CD1c-positive myeloid dendritic cell (primary cell): ENCODE measurements around the gene MBP.
A peak's percentile ranks its signal among the peaks of the same experiment; 100 is the strongest.

Experiments
- DNase-seq: peaks from one replicate; pipeline ENCODE4 v3.0.0-alpha.2; 2016; ENCODE audit errors: extremely low spot score

Gene MBP

DNA sequence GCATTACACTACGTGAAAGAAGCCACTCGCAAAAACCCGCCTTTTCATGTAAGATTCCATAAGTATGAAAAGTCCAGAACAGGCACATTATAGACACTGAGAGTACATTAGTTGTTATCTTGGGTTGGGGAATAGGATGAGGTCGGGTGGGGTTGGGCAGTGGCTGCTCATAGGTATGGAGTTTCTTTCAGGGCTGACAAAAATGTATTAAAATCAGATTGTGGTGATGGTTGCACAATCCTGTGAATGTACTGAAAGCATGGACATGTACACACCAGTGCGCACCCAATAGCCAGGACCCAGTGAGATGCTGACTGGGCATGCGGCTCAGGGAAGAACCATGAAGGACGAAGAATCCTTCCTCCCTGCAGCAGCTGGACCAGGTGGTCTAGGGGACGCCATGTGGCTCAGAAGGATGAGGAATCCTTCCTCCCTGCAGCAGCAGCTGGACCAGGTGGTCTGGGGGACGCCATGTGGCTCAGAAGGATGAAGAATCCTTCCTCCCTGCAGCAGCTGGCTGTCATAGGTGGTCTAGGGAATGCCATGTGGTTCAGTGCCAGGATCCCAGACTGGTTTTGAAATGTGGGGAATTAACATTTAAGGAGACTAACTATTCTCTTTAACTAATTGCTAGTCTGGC lies 50.1 kb downstream of the MBP start:
- no peak for DNase-seq

- peak; percentile 82 for DNase-seq
These were observed 51.2 kb downstream of the MBP start for GRCh38 chr18:77081390-77081778.

DNA sequence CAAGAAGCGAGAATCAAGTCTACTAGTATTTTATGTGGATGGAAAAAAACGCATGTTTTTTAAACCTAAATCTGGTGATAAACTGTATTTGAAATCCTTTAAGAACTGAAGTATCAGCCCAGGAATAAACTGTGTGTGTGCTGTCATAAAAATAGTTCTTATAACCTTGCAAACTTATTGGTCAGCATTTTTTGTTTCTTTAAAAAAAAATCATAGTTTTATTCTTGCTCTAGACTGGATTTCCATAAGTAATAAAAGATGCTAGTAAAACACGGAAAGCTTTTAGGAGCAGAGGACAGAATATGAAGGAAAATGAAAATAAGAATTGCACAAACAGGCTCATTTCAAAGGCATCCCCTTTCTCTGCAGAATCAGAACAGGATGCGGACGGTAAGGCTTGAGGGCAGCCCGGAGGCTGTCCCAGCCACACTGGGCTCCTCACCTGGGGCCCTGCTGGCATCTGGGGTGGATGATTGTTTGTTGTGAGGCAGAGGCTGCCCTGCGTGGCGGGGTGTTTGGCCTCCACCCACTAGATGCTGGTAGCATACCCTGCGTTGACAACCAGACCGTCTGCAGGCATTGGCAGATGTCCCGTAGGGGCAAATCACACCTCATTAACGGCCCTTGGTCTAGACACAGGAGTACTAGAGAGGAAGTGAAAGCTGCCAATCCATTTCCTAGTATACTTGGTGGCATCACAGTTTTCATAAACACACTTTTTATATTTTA lies 52.5 kb downstream of the MBP start:
- peak; percentile 58 for DNase-seq

- DNase-seq, result no peak
These were observed 53.5 kb downstream of the MBP start for GRCh38 chr18:77079088-77079487.

DNA sequence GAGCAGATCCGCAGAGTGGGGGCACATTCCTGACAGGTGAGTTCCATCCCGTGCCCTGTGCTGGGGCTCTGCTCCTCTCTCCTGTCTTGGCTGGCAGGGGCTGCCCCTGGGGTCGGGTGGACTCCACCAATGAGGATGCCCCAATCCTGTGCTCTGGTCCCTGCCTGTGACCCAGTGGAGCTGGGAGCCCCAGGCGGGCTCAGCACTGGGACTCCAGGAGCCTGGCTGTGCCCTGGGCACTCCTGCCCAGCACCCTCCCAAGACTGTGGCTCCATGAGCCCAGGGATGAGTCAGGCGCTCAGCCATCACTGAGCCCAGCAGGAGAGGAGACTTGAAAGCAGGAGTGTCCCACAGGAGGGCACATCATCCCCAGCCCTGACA lies 53.9 kb downstream of the MBP start:
- no peak for DNase-seq

- peak; percentile 9 for DNase-seq
These were observed 54.5 kb downstream of the MBP start for GRCh38 chr18:77077941-77078689.

GRCh38 chr18:77077401-77077800 lies 55.2 kb downstream of the MBP start:
- no peak for DNase-seq

DNA sequence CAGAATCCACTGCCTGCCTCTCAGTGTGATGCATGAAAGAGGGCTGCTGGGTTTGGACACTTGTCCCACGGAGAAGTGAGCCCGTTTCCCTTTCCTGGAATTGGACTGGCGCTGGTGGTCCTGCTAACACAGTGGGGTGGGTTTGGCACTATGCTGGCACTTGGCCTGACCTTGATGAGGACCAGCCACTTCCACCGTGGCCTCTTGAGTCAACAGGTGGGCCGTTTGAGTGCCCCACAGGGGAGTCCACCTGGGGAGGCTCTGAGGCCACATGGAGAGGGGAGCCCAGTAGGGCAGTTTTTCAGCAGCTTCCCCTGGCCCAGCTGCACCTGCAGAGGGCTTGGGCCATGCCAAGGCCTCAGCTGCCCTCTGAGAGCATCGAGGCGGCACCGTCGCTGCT lies 56.5 kb downstream of the MBP start:
- DNase-seq, result no peak

DNA sequence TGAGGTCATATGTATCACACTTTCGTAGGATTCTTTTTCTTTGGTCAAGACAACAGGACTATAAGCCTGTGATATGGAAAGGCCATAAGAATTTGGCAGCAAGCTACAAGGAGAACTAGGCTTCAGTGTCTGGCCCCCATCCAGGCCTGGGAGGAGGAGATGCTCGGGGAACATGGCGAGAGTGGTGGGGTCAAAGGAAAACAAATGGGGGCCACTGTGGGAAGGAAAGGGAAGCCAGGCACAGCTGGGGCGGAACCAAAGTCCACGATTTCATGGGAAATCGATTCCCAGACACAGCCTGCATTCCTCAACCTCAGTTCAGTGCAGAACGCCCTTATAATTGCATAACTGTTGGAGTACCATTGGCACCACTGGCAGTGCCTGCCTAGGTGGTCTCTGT lies 58.2 kb downstream of the MBP start:
- no peak for DNase-seq

DNA sequence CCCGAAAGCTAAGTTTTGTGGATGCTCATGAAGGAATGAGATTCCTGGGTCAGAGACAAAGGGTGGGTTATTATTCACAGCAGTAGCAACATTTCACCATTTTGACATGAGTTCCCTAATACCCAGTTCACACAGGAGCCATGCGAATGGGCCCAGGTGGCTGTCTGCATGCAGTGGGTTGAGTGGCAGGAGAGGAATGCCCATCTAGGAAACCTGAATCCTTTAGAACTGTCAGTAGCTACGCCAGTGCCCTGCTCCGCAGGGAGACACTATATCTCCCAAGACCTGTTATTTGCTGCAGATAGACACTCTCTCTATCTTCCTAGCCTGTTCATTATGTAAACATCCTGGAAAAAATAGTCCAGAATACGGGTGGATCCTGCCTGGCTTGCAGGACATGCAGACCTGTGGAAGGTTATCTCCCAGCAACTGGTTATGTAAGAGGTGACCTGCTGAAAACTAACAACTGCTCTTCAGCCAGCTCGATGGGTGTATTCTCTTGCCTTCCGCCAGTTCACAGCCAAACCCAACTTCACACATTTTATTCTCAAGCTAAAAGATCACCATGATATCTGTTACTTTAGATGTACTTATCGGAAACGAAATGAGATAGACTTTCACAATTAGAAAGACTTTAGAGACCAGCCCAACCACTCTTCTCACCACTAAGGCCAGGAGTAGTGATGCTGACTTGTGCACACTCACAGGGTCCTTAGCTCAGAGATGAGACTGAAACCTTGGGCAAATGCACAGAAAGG lies 59.1 kb downstream of the MBP start:
- no peak for DNase-seq

- no peak for DNase-seq
These were observed 60.0 kb downstream of the MBP start for GRCh38 chr18:77072566-77072965.

DNA sequence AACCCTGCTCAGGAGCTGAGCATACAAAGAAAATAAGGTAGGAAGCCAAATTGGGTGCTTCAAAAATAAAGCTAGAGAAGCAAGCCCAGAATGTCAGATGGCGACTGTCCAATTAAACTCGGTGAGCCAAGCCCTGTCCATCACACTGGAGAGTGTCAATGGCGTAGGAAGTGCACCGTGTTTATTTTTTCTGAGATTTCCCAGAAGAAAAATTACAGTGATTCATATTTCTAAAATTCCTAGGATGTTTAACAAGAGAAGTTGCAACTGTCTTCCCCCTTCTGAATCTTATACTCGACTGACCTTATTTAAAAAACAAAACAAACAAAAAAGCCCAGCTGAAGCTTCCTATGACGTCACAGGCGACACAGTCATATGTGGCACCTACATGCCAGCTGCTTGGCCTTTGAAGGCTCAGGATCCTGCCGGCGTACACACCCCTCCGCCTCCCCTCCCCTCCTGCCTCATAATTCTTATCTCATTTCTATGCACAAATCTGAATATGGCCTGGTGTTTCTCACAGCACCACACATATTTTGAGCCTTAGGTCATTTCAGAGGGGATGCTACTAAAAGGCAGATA lies 60.8 kb downstream of the MBP start:
- peak; percentile 59 for DNase-seq

DNA sequence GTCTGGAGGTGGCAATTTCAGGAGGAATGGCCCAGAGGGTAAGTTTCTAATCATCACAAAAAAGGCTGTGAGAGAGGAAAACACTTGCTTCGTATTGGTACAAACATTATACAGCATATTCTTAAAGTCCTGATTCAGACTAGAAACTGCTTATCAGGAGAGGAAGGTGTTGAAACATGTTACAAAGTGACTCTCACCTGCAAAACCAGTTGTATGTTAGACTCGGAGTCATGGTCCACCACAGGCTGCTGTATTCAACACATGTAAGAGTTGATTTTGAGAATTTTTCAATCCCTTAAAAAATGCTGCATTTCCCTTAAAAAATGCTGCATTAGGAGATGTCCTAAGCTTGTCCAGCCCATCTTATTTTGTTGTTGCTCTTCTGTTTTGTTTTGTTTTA lies 61.5 kb downstream of the MBP start:
- no peak for DNase-seq

DNA sequence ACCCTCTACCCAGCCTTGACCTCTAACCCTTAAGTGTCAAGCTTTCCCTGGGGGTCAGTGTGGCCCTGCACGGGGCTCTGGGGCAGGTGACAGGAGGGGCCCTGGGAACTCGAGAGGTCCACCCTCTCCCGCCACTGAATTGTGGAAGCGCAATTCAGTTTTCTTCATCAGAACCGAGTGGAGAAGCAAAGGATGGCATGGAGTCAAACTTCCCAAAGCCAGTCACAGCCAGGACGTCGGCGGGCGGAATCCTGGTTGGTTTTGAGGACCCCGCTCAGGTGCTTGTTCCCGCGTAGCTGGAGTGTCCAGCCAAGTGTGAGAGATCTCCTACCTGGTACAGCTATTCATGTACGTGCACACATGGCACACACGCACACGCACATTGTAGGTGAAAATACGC lies 62.0 kb downstream of the MBP start:
- no peak for DNase-seq

GRCh38 chr18:77069931-77070330 lies 62.7 kb downstream of the MBP start:
- DNase-seq, result no peak

DNA sequence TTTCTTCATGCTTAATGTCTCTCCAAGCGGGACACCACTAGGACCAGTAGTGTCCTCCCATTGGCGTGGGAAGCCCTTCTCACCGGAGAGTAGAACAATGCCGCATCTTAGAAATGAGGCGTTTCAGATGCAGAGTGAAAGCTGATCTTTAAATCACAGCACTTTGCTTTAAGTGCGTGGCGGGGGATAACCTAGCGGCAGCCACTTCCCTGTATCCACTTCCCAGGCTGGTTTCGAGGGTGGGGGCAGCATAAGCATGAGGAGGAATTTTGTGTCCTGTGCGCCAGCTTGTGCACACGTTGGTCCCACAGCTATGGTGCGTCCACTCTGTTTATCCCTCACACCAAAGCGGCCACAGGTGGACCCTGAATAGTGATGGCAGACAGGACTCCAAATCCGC lies 63.1 kb downstream of the MBP start:
- DNase-seq, result peak; percentile 48

DNA sequence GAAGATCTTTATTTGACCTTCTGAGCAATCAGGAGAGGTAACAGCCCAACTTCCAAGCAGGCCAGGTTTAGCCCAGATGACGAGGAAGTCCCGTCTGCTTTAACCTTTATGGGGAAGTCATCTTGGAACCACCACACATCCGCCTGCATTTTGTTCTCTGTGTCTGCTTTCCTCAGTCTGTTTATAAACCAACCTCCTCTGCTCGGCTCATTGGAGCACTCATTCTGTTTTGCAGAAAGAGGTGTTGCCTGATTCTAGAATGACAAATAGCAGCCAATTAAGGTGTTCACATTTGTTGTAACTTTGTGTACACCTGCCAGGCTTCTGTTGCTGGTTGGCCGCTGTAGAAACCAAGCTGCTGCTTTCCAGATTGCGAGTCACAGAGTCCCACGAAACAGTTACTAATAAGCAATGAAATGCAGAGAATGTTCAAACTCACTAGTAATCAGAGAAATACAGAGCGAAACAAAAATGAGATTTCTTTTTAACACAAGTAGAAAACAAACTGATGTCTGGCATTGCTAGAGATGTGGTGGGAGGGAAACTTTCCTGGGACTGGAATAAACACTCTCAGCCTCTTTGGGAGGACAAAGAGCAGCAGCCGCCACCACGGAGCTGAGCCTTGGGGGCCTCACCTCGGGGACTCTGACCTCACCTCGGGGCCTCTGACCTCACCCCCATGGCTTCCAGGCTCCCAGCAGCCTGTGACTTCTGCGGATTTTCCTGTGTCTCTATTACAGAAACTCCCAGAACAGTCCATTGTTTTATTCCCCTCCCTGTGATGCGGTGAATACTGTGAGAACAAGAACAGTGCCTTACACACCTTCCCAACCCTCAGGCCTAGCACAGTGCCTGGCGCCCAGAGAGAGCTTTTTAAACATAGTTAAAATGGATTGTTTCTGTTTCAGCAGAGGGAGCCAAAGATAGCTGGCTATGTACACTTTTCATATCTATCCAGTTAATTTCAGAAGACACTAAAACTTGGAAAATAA lies 64.0 kb downstream of the MBP start:
- peak; percentile 77 for DNase-seq

- DNase-seq, result peak; percentile 94
These were observed 65.1 kb downstream of the MBP start for GRCh38 chr18:77067291-77068061.

DNA sequence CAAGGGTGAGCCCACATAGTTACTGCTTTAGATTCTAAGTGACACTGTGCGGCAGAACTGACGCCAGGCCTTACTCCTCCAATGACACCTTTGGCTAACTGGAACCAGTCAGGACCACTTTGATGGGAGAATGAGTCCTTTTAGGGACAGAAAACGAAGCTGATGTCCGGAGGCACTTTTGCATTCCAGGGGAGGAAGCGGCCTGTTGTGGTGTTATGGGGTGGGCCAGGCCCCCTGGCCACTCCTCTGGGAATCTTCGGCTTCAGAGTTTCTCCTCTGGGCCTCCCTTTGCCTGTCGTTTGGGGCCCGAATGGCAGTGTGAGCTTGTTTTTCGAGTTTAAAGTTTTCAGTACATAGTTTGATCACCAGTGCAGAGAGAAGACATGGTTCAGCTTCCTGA lies 65.9 kb downstream of the MBP start:
- no peak for DNase-seq

- no peak for DNase-seq
These were observed 66.5 kb downstream of the MBP start for GRCh38 chr18:77066101-77066500.
